ENCODE data around the gene CHAF1A.

Gene CHAF1A

DNA sequence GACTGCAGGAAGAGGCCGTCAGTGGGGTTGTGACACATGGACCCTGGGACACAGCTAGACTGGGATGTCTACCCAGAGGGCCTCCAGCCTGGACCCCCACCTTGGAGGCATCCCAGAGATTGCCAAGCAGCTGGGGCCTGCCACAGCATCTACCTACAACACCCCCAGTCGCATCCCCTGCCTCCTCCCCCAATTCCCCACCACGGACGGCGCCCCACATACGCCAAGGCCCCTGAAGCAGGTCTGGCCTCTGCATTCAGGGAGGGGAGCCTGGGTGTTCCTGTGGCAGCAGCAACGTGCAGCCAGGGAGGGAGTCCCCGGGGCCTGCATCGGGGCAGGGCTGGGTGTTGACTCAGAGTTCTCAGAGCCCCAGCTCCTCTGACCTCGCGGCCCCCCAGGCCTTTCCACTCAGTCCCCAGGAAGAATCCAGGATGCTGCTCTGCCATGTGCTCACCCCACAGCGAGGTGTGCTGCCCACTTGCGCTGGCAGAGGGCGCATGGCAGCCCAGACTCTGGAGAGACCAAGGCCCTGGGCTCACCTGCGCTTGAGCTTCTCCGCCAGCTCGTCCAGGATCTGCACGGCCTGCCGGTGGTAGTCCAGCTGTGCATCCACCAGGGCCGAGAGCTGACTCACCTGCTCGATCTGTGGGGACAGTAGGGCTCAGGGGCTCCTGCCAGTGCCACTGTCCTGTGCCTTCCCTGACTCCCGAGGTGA, 39.5 kb upstream of the CHAF1A start:
- no peak overlapping the region for H3K4me3 ChIP-seq (ENCODE audit: low read depth, low read length)
- TF ChIP-seq, protein P1, sequence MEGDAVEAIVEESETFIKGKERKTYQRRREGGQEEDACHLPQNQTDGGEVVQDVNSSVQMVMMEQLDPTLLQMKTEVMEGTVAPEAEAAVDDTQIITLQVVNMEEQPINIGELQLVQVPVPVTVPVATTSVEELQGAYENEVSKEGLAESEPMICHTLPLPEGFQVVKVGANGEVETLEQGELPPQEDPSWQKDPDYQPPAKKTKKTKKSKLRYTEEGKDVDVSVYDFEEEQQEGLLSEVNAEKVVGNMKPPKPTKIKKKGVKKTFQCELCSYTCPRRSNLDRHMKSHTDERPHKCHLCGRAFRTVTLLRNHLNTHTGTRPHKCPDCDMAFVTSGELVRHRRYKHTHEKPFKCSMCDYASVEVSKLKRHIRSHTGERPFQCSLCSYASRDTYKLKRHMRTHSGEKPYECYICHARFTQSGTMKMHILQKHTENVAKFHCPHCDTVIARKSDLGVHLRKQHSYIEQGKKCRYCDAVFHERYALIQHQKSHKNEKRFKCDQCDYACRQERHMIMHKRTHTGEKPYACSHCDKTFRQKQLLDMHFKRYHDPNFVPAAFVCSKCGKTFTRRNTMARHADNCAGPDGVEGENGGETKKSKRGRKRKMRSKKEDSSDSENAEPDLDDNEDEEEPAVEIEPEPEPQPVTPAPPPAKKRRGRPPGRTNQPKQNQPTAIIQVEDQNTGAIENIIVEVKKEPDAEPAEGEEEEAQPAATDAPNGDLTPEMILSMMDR (IDR thresholded peaks at IDR 0.05; ENCODE audit: low read depth, low read length, missing control alignments), result peak; percentile 10
- no peak for DNase-seq (ENCODE audit: low read depth)

DNA sequence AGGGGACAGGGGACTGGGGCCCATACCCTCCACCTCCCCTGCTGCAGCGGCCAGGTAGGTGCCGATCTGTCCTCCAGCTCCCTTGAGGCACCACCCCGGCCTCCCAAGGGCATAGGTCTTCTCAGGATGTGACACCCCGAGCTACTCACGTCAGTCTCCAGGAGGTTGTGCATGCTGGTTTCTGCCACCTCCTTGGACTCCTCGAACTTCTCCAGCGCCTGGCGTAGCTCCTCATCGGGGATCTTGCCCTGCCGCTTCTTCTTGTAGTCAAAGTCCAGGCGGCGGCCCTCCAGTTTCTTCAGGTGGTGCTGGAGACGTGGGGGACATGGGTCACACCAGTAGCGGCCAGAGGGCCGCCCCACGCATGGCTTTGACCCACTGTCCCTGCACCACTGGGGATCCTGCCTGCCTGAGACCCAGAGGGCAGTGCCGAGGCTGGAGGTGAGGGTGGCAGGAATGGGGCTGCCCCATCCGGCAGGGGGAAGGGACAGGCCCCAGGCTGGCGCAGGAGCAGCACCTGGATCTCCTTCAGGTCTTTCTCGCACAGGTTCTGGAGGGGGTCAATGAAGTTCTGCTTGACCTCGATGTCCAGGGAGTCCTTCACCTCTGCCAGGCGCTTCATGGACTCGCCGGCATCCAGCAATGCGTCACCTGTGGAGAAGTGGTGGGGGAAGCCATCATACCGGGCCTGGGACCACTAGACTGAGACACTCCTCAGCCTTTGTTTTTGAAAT, 38.7 kb upstream of the CHAF1A start:
- no peak overlapping the region for H3K4me3 ChIP-seq (ENCODE audit: low read depth, low read length)
- DNase-seq (ENCODE audit: low read depth), result no peak
- TF ChIP-seq, protein P1 (IDR thresholded peaks at IDR 0.05; ENCODE audit: low read depth, low read length, missing control alignments), result no peak

DNA sequence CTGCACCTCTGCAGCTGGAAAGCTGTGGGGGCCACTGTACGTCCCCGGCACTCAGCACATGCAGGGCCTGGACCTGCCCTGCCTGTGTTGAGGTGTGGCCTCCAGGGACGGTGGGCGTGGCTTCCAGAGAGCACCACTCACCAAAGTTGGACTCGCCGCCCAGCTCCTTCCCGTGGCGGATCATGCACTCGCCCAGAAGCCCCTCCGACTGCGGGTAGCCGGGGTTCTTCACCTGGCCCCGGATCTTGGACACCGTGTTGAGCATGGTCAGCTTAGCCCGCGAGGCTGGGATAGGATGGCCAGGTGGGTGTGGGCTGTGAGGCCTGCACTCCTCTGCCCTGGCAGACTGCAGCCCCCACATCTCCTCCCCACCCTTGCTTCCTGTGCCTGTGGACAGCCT, 37.1 kb upstream of the CHAF1A start:
- DNase-seq (ENCODE audit: low read depth), result no peak
- no peak overlapping the region for H3K4me3 ChIP-seq (ENCODE audit: low read depth, low read length)
- TF ChIP-seq, protein P1 (IDR thresholded peaks at IDR 0.05; ENCODE audit: low read depth, low read length, missing control alignments), result no peak

DNA sequence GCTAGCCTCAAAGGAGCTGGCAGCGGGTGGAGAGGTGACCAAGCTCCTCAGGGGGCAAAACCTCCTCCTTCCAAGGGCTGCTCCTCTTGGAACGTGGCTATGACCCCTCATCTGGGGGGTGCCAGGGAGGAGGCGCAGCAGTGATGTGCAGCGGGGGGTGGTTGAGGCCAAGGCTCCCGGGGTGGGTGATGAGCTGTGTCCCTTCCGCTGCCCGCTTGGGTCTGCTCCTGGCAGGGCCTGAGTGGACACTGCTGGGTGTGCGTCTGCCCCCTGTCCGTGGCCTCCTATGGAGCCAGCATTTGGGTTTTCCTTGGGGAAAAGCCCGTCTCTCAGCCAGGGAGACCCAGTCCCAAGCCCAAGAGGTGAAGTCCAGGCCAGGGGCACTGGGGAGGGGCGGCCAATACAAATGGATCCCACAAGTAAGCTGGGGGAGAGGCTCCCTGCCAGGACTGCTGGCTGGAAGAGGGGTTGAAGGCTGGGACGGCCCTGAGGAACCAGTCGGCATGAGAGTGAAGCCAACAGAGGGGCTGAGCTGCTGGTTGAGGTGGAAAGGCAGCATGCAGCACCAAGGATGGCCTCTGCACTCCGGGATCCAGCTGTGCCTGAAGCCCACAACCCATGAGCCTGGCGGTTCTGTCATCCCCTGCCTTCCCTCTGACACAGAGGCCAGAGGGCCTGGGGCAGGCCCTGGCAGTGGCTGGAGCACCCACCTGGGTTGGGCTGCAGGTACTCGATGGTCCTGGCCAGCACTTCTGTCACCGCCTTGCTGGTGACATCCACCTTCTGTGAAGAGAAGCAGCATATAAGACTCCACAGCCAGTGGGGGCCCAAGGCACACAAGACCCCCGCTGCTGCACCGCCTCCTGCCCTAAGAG, 36.4 kb upstream of the CHAF1A start:
- H3K4me3 ChIP-seq (ENCODE audit: low read depth, low read length), result no peak overlapping the region

DNA sequence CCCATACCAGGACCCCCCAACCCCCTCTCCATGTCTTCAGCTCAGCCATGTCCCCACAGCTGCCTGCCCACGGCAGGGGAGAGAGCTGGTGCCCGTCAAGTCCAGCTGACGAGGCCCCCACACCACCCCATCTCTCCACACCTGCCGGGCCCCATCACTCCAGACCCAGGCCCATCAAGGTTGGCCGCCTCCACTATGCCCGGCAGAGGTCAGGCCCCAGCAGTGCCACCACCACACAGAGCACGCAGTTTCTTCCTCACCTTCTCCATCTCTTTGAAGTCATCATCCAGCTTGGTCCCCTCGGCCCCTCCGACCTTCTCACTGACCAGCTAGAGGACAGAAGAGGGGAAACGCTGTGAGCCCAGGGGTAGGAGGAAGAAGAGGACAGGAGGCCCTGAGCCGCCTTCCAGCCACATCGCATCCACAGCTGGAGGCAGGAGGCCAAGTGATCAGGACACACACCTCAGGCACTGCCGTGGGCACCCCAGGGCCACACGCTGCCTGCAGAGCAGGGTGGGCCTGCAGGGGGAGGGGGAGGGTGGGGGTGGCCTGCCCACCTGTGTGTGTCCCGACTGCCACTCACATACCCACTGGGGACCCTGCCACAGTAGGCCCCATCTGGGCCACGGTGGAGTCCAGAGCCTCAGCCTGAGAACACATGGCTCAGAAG, 35.6 kb upstream of the CHAF1A start:
- TF ChIP-seq, protein P1 (IDR thresholded peaks at IDR 0.05; ENCODE audit: low read depth, low read length, missing control alignments), result no peak
- no peak for DNase-seq (ENCODE audit: low read depth)
- no peak overlapping the region for H3K4me3 ChIP-seq (ENCODE audit: low read depth, low read length)

More for the DNA sequence above, 36.4 kb upstream of the CHAF1A start:
- TF ChIP-seq, protein P1 (IDR thresholded peaks at IDR 0.05; ENCODE audit: low read depth, low read length, missing control alignments), result no peak
- no peak for DNase-seq (ENCODE audit: low read depth)

DNA sequence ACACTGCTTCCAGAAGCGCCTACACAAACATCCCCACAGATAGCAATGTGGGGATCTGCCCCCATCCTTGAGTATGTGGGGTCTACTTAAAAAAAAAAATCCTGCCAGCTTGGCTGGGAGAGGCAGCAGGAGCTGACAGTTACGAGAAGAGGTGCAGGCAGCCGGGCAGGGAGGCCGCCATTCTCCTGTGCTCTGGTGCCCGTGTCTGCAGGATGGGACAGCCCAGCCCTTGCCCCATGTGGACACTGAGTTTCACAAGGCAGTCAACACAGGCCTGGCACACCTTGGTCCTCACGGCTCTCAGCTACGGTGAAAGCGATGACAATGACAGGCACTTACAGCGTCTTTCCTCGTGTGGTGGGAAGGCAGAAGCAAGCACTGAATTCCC, 35.1 kb upstream of the CHAF1A start:
- TF ChIP-seq, protein P1 (IDR thresholded peaks at IDR 0.05; ENCODE audit: low read depth, low read length, missing control alignments), result no peak
- no peak overlapping the region for H3K4me3 ChIP-seq (ENCODE audit: low read depth, low read length)
- no peak for DNase-seq (ENCODE audit: low read depth)
